A673 (cell line): ENCODE measurements around the gene SOX6. TPM values are rescaled to one million over a fixed set of nuclear protein-coding genes. Genes with fewer than 3 reads are reported as not detected.

Experiments
- BruUV-seq: library from RNA; stranded (reverse); fragments of 400-500 nt; replicated peaks from 2 replicates; lab custom pipeline; 2021; lab: Mats Ljungman, UMichigan
- CTCF ChIA-PET: fragments of 300-600 bp; sonication (Branson Sonifier 250); formaldehyde crosslinking; loops from one replicate; lab custom pipeline; 2022; ENCODE audit warnings: antibody characterized with exemption; lab: Charles Lee
- POLR2A ChIA-PET: fragments of 300-600 bp; sonication (Branson Sonifier 250); formaldehyde crosslinking; loops from one replicate; lab custom pipeline; 2022; ENCODE audit warnings: antibody characterized with exemption; ENCODE audit not compliant: low non-redundant PET; lab: Charles Lee
- DNase-seq: peaks from one replicate; pipeline ENCODE4 v3.0.0-alpha.2; 2015; ENCODE audit warnings: low spot score
- H3K27ac ChIP-seq: fragments of 200-600 bp; sonication (generic); 2 replicates; pipeline ENCODE4 v1.5.1; 2016; ENCODE audit warnings: mixed run types, low read depth, mild to moderate bottlenecking, mixed read lengths, antibody characterized with exemption, low read length; ENCODE audit not compliant: poor library complexity, severe bottlenecking
- H3K27me3 ChIP-seq: fragments of 200-600 bp; sonication (generic); replicated peaks from 2 replicates; pipeline ENCODE4 v1.6.1; 2017; ENCODE audit warnings: mixed run types, low read depth, mild to moderate bottlenecking, mixed read lengths, antibody characterized with exemption, low read length; ENCODE audit not compliant: insufficient read depth, poor library complexity
- H3K36me3 ChIP-seq: fragments of 200-600 bp; sonication (generic); 2 replicates; pipeline ENCODE4 v1.6.1; 2016; ENCODE audit warnings: mixed run types, mild to moderate bottlenecking, mixed read lengths, antibody characterized with exemption, low read length; ENCODE audit not compliant: insufficient read depth, poor library complexity, severe bottlenecking
- H3K4me1 ChIP-seq: fragments of 200-600 bp; sonication (generic); 2 replicates; pipeline ENCODE4 v1.6.1; 2017; ENCODE audit warnings: mixed run types, mild to moderate bottlenecking, mixed read lengths, antibody characterized with exemption, low read length; ENCODE audit not compliant: insufficient read depth, poor library complexity, severe bottlenecking
- H3K4me3 ChIP-seq: fragments of 200-600 bp; sonication (generic); 2 replicates; pipeline ENCODE4 v1.5.1; 2016; ENCODE audit warnings: low read depth, mixed run types, mild to moderate bottlenecking, mixed read lengths, low read length; ENCODE audit not compliant: poor library complexity, severe bottlenecking
- H3K9me3 ChIP-seq: fragments of 200-600 bp; sonication (generic); 2 replicates; pipeline ENCODE4 v1.6.1; 2016; ENCODE audit warnings: mixed run types, low read depth, mild to moderate bottlenecking, mixed read lengths, antibody characterized with exemption, low read length; ENCODE audit not compliant: poor library complexity, severe bottlenecking
- EZH2 ChIP-seq: fragments of 200-600 bp; sonication (generic); IDR thresholded peaks from 2 replicates; pipeline ENCODE4 v1.6.1; 2017; ENCODE audit warnings: borderline replicate concordance, low read depth, mild to moderate bottlenecking, mixed read lengths, antibody characterized with exemption, low read length; ENCODE audit not compliant: poor library complexity, severe bottlenecking
- intact Hi-C: fragments of 100-400 bp; cut with micrococcal nuclease; formaldehyde crosslinking; loops from one replicate; pipeline ENCODE4 v1.10.0; 2022; ENCODE audit not compliant: unreplicated experiment
- total RNA-seq: library from RNA; stranded (reverse); gene quantifications from 2 replicates; pipeline ENCODE4 v1.2.3, GENCODE V29; 2021
- TF ChIP-seq, protein P1 (sequence below): fragments of 300-800, 200-600 bp; sonication (generic); conservative IDR thresholded peaks from 2 replicates; pipeline ENCODE4 v1.5.1; 2017; ENCODE audit warnings: low read depth, mild to moderate bottlenecking, antibody characterized with exemption, low read length, moderate library complexity, mixed read lengths

The SOX6 gene
- total RNA-seq, 1 experiment from 2014 or later, result 27.5 TPM

GRCh38 chr11:16121853-16122252 is 234.5 kb downstream of the SOX6 start:
- Histone ChIP-seq H3K4me3 (no peak overlapping the region), H3K27ac (no peak overlapping the region), H3K4me1 (peaks cover 35% of the 10 kb centered on the region), H3K27me3 (no peaks in the 10 kb centered on the region), H3K36me3 (no peaks in the 10 kb centered on the region), H3K9me3 (no peaks in the 10 kb centered on the region)
- BruUV-seq, result no TSS peak
- ChIA-PET CTCF (no interaction called here), POLR2A (no interaction called here)
- TF ChIP-seq EZH2, result no peak
- TF ChIP-seq, protein P1, sequence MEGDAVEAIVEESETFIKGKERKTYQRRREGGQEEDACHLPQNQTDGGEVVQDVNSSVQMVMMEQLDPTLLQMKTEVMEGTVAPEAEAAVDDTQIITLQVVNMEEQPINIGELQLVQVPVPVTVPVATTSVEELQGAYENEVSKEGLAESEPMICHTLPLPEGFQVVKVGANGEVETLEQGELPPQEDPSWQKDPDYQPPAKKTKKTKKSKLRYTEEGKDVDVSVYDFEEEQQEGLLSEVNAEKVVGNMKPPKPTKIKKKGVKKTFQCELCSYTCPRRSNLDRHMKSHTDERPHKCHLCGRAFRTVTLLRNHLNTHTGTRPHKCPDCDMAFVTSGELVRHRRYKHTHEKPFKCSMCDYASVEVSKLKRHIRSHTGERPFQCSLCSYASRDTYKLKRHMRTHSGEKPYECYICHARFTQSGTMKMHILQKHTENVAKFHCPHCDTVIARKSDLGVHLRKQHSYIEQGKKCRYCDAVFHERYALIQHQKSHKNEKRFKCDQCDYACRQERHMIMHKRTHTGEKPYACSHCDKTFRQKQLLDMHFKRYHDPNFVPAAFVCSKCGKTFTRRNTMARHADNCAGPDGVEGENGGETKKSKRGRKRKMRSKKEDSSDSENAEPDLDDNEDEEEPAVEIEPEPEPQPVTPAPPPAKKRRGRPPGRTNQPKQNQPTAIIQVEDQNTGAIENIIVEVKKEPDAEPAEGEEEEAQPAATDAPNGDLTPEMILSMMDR, result no peak
- intact Hi-C loops, result no loop called here
- DNase-seq, result no peak

GRCh38 chr11:16120008-16120407 is 236.3 kb downstream of the SOX6 start:
- no peaks in the 10 kb centered on the region for H3K27me3 ChIP-seq
- no peak overlapping the region for H3K4me3 ChIP-seq
- peaks cover 17% of the 10 kb centered on the region for H3K4me1 ChIP-seq
- CTCF ChIA-PET, result no interaction called here
- no peaks in the 10 kb centered on the region for H3K9me3 ChIP-seq
- no TSS peak for BruUV-seq
- POLR2A ChIA-PET, result no interaction called here
- no peak overlapping the region for H3K27ac ChIP-seq
- TF ChIP-seq, protein P1, result no peak
- TF ChIP-seq EZH2, result no peak
- no peak for DNase-seq
- no peaks in the 10 kb centered on the region for H3K36me3 ChIP-seq
- intact Hi-C loops, result no loop called here

GRCh38 chr11:16117989-16118756 is 238.2 kb downstream of the SOX6 start:
- intact Hi-C loops, result no loop called here
- peaks cover 17% of the 10 kb centered on the region for H3K4me1 ChIP-seq
- no peaks in the 10 kb centered on the region for H3K9me3 ChIP-seq
- no peak for TF ChIP-seq EZH2
- TF ChIP-seq, protein P1, result no peak
- no peaks in the 10 kb centered on the region for H3K36me3 ChIP-seq
- CTCF ChIA-PET, result no interaction called here
- BruUV-seq, result no TSS peak
- POLR2A ChIA-PET, result no interaction called here
- no peak overlapping the region for H3K27ac ChIP-seq
- H3K4me3 ChIP-seq, result no peak overlapping the region
- no peaks in the 10 kb centered on the region for H3K27me3 ChIP-seq
- no peak for DNase-seq
